ENCODE data around the gene RPTOR. TPM values are rescaled to one million over a fixed set of nuclear protein-coding genes. Genes with fewer than 3 reads are reported as not detected.

Gene RPTOR
- total RNA-seq, 1 donor from 2014 or later, result 32.0 TPM

- H3K9ac ChIP-seq (ENCODE audit: low read length), result no peak overlapping the region
- Mint-ChIP-seq H3K4me1 (ENCODE audit: low read depth, unreplicated experiment) (peaks cover 5% of the 10 kb centered on the region), H3K9me3 (ENCODE audit: unreplicated experiment) (peaks cover 1% of the 10 kb centered on the region), H3K4me3 (ENCODE audit: unreplicated experiment) (no peak overlapping the region), H3K27ac (ENCODE audit: unreplicated experiment) (no peak overlapping the region), H3K27me3 (ENCODE audit: low read depth, unreplicated experiment) (no peaks in the 10 kb centered on the region), H3K36me3 (ENCODE audit: low read depth, unreplicated experiment) (peaks cover 15% of the 10 kb centered on the region)
- FAIRE-seq (no peak), DNase-seq (ENCODE audit: low read depth) (no peak)
- no peaks in the 10 kb centered on the region for H3K9me3 ChIP-seq (ENCODE audit: insufficient read depth, low read depth, low read length)
- TF ChIP-seq EZH2 (IDR thresholded peaks at IDR 0.05; ENCODE audit: insufficient read depth, low read length) (no peak), CTCF (IDR thresholded peaks at IDR 0.05; ENCODE audit: insufficient read depth, low read depth, low read length) (no peak)
- no peak overlapping the region for H3K4me3 ChIP-seq (ENCODE audit: insufficient read depth, low read depth, low read length)
- no peaks in the 10 kb centered on the region for H3K36me3 ChIP-seq (ENCODE audit: insufficient read depth, low read length)
- H4K20me1 ChIP-seq (ENCODE audit: insufficient read depth, low read length), result no peaks in the 10 kb centered on the region
- no peaks in the 10 kb centered on the region for H3K79me2 ChIP-seq (ENCODE audit: insufficient read depth, low read length)
- H3K4me2 ChIP-seq (ENCODE audit: low read length), result no peak overlapping the region
- H3K27me3 ChIP-seq (ENCODE audit: insufficient read depth, low read length), result no peaks in the 10 kb centered on the region
- peaks cover 9% of the 10 kb centered on the region for H3K4me1 ChIP-seq (ENCODE audit: insufficient read depth, low read length)
- no peak overlapping the region for H3K27ac ChIP-seq (ENCODE audit: low read depth, low read length)
- no peak overlapping the region for H2AFZ ChIP-seq (ENCODE audit: low read depth, low read length)
These were observed 224.3 kb downstream of the RPTOR start for GRCh38 chr17:80768936-80769335.

GRCh38 chr17:80769516-80769915, 224.9 kb downstream of the RPTOR start:
- H3K9me3 Mint-ChIP-seq (ENCODE audit: unreplicated experiment), result peaks cover 1% of the 10 kb centered on the region

More at GRCh38 chr17:80769516-80769915, 224.9 kb downstream of the RPTOR start:
- Histone ChIP-seq H3K9ac (ENCODE audit: low read length) (no peak overlapping the region), H4K20me1 (ENCODE audit: insufficient read depth, low read length) (no peaks in the 10 kb centered on the region), H2AFZ (ENCODE audit: low read depth, low read length) (no peak overlapping the region), H3K79me2 (ENCODE audit: insufficient read depth, low read length) (no peaks in the 10 kb centered on the region), H3K9me3 (ENCODE audit: insufficient read depth, low read depth, low read length) (no peaks in the 10 kb centered on the region), H3K4me1 (ENCODE audit: insufficient read depth, low read length) (peaks cover 9% of the 10 kb centered on the region), H3K36me3 (ENCODE audit: insufficient read depth, low read length) (no peaks in the 10 kb centered on the region), H3K4me2 (ENCODE audit: low read length) (no peak overlapping the region), H3K27me3 (ENCODE audit: insufficient read depth, low read length) (no peaks in the 10 kb centered on the region), H3K4me3 (ENCODE audit: insufficient read depth, low read depth, low read length) (no peak overlapping the region), H3K27ac (ENCODE audit: low read depth, low read length) (no peak overlapping the region)
- H3K27ac Mint-ChIP-seq (ENCODE audit: unreplicated experiment), result no peak overlapping the region
- peaks cover 5% of the 10 kb centered on the region for H3K4me1 Mint-ChIP-seq (ENCODE audit: low read depth, unreplicated experiment)
- no peak for FAIRE-seq
- H3K4me3 Mint-ChIP-seq (ENCODE audit: unreplicated experiment), result no peak overlapping the region
- peaks cover 18% of the 10 kb centered on the region for H3K36me3 Mint-ChIP-seq (ENCODE audit: low read depth, unreplicated experiment)
- TF ChIP-seq EZH2 (IDR thresholded peaks at IDR 0.05; ENCODE audit: insufficient read depth, low read length), result no peak
- TF ChIP-seq CTCF (IDR thresholded peaks at IDR 0.05; ENCODE audit: insufficient read depth, low read depth, low read length), result no peak
- DNase-seq (ENCODE audit: low read depth), result no peak
- no peaks in the 10 kb centered on the region for H3K27me3 Mint-ChIP-seq (ENCODE audit: low read depth, unreplicated experiment)
